Sigmoid colon (tissue), 4 donors: ENCODE measurements around the gene HOXC13.

Experiments used
- EP300 ChIP-seq, 4 donors: sonication (generic); formaldehyde crosslinking; IDR thresholded peaks; one replicate each; pipeline ENCODE4 v1.6.1; 2017; ENCODE audit warnings: antibody characterized with exemption in 4 of 4
- POLR2A ChIP-seq, 2 donors: fragments of 450-650 bp; IDR thresholded peaks; one replicate each; pipeline ENCODE4 v1.6.1; 2016; ENCODE audit warnings: antibody characterized with exemption in 2 of 2, mild to moderate bottlenecking in 2 of 2, moderate library complexity in 2 of 2
- POLR2AphosphoS5 ChIP-seq, 4 donors: sonication (generic); formaldehyde crosslinking; IDR thresholded peaks; one replicate each; pipeline ENCODE4 v1.6.1; 2017; ENCODE audit warnings: antibody characterized with exemption in 4 of 4
- TF ChIP-seq, protein P1 (sequence below), 4 experiments: fragments of 450-650 bp in 3 of 4; fragments of 200-600 bp in 1 of 4; IDR thresholded peaks; one replicate each; pipeline ENCODE4 v1.5.1; 2016 to 2019; ENCODE audit warnings: antibody characterized with exemption in 4 of 4, mild to moderate bottlenecking in 3 of 4, moderate library complexity in 2 of 4

DNA sequence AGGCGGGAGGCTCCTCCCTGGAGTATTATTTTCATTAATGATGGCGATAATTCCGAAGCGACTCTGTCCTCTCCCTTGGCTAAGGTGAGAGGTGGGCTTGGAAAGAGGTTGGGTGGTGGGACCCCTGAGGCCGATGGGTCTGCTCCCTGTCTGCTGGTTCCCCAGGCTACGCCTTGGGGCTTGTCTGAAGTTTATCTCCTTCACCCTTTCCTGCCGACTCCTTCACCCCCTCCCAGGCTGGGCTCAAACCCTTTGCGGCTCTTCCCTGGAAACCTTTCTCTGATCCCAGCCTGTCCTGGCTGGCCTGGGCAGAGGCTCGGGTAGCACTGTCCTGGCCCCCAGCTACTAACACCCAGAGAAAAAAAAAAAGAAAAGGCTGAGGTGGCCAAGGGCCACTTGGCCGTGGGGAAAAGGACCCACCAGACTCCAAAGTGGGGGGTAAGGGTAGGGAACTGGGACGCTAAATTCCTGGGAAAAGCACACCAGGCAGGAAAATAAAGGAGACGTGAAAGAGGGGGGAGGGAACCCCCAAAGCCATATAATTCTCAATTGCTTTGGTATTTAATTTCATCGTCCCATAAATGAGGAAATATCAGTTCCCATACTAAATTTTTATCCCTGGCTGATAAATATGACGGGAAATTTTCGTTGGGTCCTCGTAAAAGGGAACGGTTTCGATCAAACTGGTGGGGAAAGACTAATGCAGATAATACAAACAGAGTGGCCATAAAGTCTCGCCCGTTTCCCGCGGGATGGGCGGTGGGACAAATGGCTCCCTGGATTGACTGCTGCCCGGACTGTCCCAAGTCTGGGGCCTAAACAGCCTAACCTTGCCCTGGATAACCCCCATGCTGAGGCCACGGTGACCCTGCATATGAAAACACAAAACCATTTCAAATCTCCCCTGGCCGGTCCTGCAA, 44.3 kb downstream of the HOXC13 start:
- TF ChIP-seq, protein P1, sequence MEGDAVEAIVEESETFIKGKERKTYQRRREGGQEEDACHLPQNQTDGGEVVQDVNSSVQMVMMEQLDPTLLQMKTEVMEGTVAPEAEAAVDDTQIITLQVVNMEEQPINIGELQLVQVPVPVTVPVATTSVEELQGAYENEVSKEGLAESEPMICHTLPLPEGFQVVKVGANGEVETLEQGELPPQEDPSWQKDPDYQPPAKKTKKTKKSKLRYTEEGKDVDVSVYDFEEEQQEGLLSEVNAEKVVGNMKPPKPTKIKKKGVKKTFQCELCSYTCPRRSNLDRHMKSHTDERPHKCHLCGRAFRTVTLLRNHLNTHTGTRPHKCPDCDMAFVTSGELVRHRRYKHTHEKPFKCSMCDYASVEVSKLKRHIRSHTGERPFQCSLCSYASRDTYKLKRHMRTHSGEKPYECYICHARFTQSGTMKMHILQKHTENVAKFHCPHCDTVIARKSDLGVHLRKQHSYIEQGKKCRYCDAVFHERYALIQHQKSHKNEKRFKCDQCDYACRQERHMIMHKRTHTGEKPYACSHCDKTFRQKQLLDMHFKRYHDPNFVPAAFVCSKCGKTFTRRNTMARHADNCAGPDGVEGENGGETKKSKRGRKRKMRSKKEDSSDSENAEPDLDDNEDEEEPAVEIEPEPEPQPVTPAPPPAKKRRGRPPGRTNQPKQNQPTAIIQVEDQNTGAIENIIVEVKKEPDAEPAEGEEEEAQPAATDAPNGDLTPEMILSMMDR (IDR thresholded peaks at IDR 0.05) = no peak
- TF ChIP-seq POLR2A (IDR thresholded peaks at IDR 0.05) = no peak
- TF ChIP-seq EP300 (IDR thresholded peaks at IDR 0.05) = no peak
- TF ChIP-seq POLR2AphosphoS5 (IDR thresholded peaks at IDR 0.05) = no peak
